Measurements from ENCODE around the gene GTF3C2. TPM values are rescaled to one million over a fixed set of nuclear protein-coding genes. Genes with fewer than 3 reads are reported as not detected.
"Not testable (repeated sequence)": the region's sequence is repeated elsewhere in the genome, so short reads cannot be mapped to it uniquely, and the experiment has no call there.

The GTF3C2 gene
- total RNA-seq, 1 donor from 2014 or later = 57.4 TPM

DNA sequence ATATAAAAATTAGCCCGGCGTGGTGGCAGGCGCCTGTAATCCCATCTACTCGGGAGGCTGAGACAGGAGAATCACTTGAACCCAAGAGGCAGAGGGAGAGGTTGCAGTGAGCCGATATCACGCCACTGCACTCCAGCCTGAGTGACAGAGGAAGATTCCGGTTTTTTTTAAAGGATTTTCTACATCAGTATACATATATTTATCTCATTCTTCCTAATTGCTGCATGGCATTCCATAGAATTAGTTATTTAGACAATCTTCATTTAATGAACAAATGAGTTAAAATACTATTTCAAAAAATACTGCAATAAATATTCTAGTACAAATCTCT, 2.0 kb downstream of the GTF3C2 start:
- H3K27ac Mint-ChIP-seq (ENCODE audit: unreplicated experiment) = peak overlapping the region; percentile 46
- peaks cover 40% of the 10 kb centered on the region for H3K4me1 Mint-ChIP-seq (ENCODE audit: unreplicated experiment)

DNA sequence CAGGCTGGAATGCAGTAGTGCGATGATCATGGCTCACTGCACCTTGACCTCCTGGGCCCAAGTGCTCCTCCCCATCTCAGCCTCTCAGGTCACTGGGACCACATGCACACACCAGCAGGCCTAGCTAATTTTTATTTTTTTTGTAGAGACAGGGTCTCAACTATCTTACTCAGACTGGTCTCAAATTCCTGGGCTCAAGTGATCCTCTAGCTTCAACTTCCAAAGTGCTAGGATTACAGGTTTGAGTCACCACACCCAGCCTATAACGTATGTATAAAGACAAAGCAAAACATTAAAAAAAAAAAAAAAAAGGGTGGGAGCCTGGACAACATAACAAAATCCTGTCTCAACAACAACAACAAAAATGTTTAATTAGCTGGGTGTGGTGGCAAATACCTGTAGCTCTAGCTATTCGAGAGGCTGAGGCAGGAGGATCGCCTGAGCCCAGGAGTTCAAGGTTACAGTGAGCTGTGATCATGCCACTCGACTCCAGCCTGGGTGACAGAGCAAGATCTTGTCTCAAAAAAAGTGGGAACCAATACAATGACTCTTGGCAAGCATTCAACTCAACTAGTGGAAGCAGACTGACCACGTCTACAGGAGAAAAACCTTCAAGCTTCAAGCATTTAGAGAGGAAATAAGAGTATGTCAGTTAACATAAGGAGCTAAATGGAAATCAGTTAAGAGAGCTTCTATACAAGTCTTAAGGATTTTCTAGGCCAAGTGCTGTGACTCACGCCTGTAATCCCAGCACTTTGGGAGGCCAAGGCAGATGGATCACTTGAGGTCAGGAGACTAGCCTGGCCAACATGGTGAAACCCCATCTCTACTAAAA, 2.6 kb downstream of the GTF3C2 start:
- H3K9me3 Mint-ChIP-seq (ENCODE audit: unreplicated experiment) = no peaks in the 10 kb centered on the region
- no peaks in the 10 kb centered on the region for H3K27me3 Mint-ChIP-seq (ENCODE audit: unreplicated experiment)
- H3K4me1 Mint-ChIP-seq (ENCODE audit: unreplicated experiment) = peaks cover 40% of the 10 kb centered on the region
- TF ChIP-seq, protein P1, sequence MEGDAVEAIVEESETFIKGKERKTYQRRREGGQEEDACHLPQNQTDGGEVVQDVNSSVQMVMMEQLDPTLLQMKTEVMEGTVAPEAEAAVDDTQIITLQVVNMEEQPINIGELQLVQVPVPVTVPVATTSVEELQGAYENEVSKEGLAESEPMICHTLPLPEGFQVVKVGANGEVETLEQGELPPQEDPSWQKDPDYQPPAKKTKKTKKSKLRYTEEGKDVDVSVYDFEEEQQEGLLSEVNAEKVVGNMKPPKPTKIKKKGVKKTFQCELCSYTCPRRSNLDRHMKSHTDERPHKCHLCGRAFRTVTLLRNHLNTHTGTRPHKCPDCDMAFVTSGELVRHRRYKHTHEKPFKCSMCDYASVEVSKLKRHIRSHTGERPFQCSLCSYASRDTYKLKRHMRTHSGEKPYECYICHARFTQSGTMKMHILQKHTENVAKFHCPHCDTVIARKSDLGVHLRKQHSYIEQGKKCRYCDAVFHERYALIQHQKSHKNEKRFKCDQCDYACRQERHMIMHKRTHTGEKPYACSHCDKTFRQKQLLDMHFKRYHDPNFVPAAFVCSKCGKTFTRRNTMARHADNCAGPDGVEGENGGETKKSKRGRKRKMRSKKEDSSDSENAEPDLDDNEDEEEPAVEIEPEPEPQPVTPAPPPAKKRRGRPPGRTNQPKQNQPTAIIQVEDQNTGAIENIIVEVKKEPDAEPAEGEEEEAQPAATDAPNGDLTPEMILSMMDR (IDR thresholded peaks at IDR 0.05) = no peak
- no peak for DNase-seq (ENCODE audit: extremely low spot score, unreplicated experiment)
- peak overlapping the region; percentile 46 for H3K27ac Mint-ChIP-seq (ENCODE audit: unreplicated experiment)
- peak overlapping the region; percentile 38 for H3K4me3 Mint-ChIP-seq (ENCODE audit: unreplicated experiment)
- H3K36me3 Mint-ChIP-seq (ENCODE audit: unreplicated experiment) = peaks cover 7% of the 10 kb centered on the region

More for the DNA sequence above, 2.0 kb downstream of the GTF3C2 start:
- DNase-seq (ENCODE audit: extremely low spot score, unreplicated experiment) = no peak
- Mint-ChIP-seq H3K27me3 (ENCODE audit: unreplicated experiment) (no peaks in the 10 kb centered on the region), H3K36me3 (ENCODE audit: unreplicated experiment) (peaks cover 7% of the 10 kb centered on the region), H3K4me3 (ENCODE audit: unreplicated experiment) (peak overlapping the region; percentile 38), H3K9me3 (ENCODE audit: unreplicated experiment) (no peaks in the 10 kb centered on the region)
- TF ChIP-seq, protein P1 (IDR thresholded peaks at IDR 0.05) = no peak

DNA sequence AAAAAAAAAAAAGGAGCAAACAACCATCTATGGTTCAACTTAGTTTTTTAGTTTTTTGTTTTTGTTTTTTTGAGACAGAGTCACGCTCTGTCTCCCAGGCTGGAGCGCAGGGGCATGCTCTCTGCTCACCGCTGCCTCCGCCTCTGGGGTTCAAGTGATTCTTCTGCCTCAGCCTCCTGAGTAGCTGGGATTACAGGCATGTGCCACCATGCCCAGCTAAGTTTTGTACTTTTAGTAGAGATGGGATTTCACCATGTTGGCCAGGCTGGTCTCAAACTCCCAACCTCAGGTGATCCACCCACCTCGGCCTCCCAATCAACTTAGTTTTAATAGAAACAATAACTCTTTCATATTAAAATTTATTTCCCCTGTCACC, 3.2 kb downstream of the GTF3C2 start:
- H3K27me3 Mint-ChIP-seq (ENCODE audit: unreplicated experiment); DNase-seq (ENCODE audit: extremely low spot score, unreplicated experiment); H3K36me3 Mint-ChIP-seq (ENCODE audit: unreplicated experiment); H3K4me3 Mint-ChIP-seq (ENCODE audit: unreplicated experiment); H3K27ac Mint-ChIP-seq (ENCODE audit: unreplicated experiment); H3K9me3 Mint-ChIP-seq (ENCODE audit: unreplicated experiment): not testable (repeated sequence)
- H3K4me1 Mint-ChIP-seq (ENCODE audit: unreplicated experiment) = peaks cover 37% of the 10 kb centered on the region

DNA sequence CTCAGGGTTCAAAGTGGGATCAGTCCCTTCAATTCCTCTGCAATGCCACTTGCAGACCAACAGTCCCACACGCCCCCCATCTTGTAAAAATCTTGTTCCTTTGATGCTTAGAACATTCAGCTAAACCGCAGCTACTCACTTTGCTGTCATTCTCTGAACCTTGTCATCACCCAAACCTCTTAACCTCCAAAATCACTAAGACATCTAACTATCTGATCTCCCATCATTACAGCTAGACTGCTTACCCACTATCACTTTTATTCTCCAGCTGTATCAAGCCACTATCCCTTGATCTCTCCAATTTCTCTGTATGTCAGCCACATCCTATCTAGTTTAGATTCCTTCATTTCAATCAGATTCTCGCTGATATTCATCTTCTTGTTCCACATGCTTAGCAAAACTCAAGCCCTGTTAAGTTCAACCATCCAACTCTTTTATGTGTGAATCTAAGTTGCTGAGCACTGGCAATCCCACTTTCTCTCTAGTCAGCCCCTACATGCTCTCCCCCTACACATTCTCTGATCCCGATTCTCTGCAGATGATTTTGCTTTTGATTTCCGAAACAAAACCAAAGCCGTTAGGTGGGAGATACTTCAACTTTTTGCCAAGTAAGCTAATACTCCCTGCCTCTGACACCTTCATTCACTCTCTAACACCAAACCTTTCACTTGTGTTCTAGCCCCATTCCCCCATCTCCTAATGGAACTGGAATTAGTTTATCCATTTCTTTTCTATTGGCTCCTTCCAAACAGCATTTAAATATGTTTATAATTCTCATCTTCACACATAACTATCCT, 4.6 kb downstream of the GTF3C2 start:
- Mint-ChIP-seq H3K27me3 (ENCODE audit: unreplicated experiment) (no peaks in the 10 kb centered on the region), H3K27ac (ENCODE audit: unreplicated experiment) (no peak overlapping the region), H3K4me1 (ENCODE audit: unreplicated experiment) (peaks cover 30% of the 10 kb centered on the region), H3K4me3 (ENCODE audit: unreplicated experiment) (no peak overlapping the region), H3K36me3 (ENCODE audit: unreplicated experiment) (peaks cover 13% of the 10 kb centered on the region), H3K9me3 (ENCODE audit: unreplicated experiment) (no peaks in the 10 kb centered on the region)
- TF ChIP-seq, protein P1 (IDR thresholded peaks at IDR 0.05) = no peak
- no peak for DNase-seq (ENCODE audit: extremely low spot score, unreplicated experiment)

DNA sequence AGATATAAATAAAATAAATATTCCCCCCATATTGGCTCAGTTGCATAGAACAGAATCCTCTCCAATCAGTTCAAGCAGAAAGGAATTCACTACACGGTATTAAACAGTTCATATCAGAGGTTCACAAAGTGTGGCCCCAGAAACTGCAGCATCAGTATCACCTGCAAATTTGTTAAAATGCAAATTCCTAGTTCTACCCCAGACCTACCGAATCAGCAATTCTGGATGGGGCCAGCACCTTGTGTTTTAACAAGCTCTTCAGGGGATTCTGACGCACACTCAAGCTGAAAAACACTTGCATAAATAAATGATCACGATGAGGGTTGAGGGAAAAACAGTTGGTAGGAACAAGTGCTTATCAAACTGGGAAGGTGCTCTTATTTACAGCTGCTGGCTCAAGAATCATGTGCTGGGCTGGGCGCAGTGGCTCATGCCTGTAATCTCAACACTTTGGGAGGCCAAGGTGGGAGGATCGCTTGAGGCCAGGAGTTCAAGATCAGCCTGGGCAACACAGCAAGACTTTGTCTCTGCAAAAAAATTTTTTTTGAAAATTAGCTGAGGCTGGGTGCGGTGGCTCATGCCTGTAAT, 6.4 kb downstream of the GTF3C2 start:
- H3K4me3 Mint-ChIP-seq (ENCODE audit: unreplicated experiment) = no peak overlapping the region
- no peak overlapping the region for H3K27ac Mint-ChIP-seq (ENCODE audit: unreplicated experiment)
- H3K9me3 Mint-ChIP-seq (ENCODE audit: unreplicated experiment) = no peaks in the 10 kb centered on the region
- TF ChIP-seq, protein P1 (IDR thresholded peaks at IDR 0.05) = no peak
- no peak for DNase-seq (ENCODE audit: extremely low spot score, unreplicated experiment)
- peaks cover 13% of the 10 kb centered on the region for H3K36me3 Mint-ChIP-seq (ENCODE audit: unreplicated experiment)
- peaks cover 19% of the 10 kb centered on the region for H3K4me1 Mint-ChIP-seq (ENCODE audit: unreplicated experiment)
- no peaks in the 10 kb centered on the region for H3K27me3 Mint-ChIP-seq (ENCODE audit: unreplicated experiment)

All from osteocyte (in vitro differentiated cells).